ENCODE results near the gene ZIC1.

The ZIC1 gene

DNA sequence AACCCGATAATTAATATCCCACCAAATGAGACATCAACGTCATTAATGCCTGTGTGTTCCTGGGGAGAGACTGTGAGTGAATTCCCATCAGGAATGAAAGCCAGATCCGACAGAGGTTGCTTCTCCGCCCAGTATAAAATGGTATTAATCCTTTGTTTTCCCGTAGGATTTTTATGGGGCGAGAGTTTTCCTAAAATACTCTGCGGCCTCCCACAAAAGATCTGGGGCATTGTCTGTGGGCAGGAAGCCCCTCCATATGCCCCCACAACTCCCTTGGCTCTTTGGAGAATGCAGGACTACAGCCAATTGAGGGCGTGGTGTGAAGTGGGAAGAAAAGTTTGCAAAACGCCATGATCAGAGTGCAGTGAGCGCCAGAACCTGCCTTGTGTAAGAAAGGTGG is 29.5 kb upstream of the ZIC1 start:
- DNase-seq (ENCODE audit: low read depth, low spot score): no peak
- no peak overlapping the region for H3K27ac ChIP-seq

GRCh38 chr3:147380387-147380951 is 28.7 kb upstream of the ZIC1 start:
- no peak overlapping the region for H3K27ac ChIP-seq
- no peak for DNase-seq (ENCODE audit: low read depth, low spot score)

DNA sequence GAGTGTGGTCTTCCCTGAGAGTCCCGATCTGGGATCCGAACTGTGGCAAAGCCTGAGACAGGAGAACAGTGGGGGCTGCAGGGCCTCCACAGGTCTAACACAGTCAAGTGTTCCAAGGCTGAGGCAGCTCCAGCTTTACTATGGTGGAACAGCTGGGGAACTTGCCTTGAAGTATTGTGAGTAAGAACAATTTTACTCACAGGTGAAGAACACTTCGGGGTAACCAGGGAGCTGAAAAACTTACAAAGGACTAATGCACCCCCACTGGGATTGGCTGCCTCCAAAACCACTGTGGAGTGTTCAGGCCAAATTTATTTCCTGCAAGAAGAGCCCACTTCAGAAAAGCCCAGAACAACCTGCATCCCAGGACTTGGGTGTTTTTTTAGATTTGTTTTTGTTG is 28.2 kb upstream of the ZIC1 start:
- no peak for DNase-seq (ENCODE audit: low read depth, low spot score)
- H3K27ac ChIP-seq: no peak overlapping the region

- DNase-seq (ENCODE audit: low read depth, low spot score): no peak
- no peak overlapping the region for H3K27ac ChIP-seq
These were observed 27.6 kb upstream of the ZIC1 start for GRCh38 chr3:147381596-147381995.

GRCh38 chr3:147383617-147384016 is 25.5 kb upstream of the ZIC1 start:
- no peak for DNase-seq (ENCODE audit: low read depth, low spot score)

GRCh38 chr3:147384210-147385058 is 24.7 kb upstream of the ZIC1 start:
- DNase-seq (ENCODE audit: low read depth, low spot score): no peak
- H3K27ac ChIP-seq: no peak overlapping the region

More at GRCh38 chr3:147383617-147384016, 25.5 kb upstream of the ZIC1 start:
- H3K27ac ChIP-seq: no peak overlapping the region

GRCh38 chr3:147385059-147386012 is 23.8 kb upstream of the ZIC1 start:
- no peak overlapping the region for H3K27ac ChIP-seq
- no peak for DNase-seq (ENCODE audit: low read depth, low spot score)

GRCh38 chr3:147387291-147387884 is 21.8 kb upstream of the ZIC1 start:
- H3K27ac ChIP-seq: no peak overlapping the region
- no peak for DNase-seq (ENCODE audit: low read depth, low spot score)

DNA sequence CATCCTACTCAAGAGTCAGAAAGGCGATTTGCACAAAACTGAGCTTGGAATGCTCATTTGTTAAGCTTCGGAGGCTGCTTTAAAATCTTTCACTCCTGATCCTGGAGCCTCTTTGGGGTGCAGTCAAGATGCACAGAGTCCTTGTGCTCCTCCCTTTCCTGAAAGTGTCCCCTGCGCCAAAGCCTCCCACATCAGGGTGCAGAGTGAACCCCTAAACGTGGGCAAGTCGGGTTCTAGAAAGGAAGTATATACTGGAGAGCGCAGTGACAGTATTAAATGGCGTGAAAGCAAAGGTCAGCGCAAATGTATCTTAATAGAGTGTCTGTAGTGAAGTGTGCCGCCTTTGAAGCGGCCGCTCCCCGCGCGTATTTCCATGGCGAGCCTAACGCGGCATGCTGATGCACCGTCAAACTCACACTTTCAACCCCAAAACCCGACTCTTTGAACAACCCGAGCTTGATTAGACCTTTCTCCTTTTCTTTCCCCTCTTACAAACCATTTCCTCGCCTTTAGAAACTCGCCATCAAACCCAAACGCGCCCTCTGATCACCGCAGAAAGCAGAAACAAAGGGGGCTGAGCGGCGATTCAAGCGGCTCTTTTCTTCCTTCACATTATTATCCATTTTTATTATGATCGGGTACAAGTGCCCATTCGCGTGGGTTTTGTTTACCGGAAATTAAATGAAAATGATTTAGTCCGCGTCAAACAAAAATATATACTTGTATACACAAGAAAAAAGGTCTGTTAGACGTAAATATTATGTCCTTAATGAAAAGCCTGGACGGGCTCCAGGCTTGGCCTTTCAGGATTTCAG is 21.1 kb upstream of the ZIC1 start:
- DNase-seq (ENCODE audit: low read depth, low spot score): no peak
- H3K27ac ChIP-seq: no peak overlapping the region

- DNase-seq (ENCODE audit: low read depth, low spot score): no peak
These were observed 20.2 kb upstream of the ZIC1 start for GRCh38 chr3:147388700-147389580.

GRCh38 chr3:147389717-147390116 is 19.4 kb upstream of the ZIC1 start:
- H3K27ac ChIP-seq: no peak overlapping the region
- DNase-seq (ENCODE audit: low read depth, low spot score): no peak

More at GRCh38 chr3:147388700-147389580, 20.2 kb upstream of the ZIC1 start:
- no peak overlapping the region for H3K27ac ChIP-seq

GRCh38 chr3:147390589-147391569 is 18.3 kb upstream of the ZIC1 start:
- no peak for DNase-seq (ENCODE audit: low read depth, low spot score)
- no peak overlapping the region for H3K27ac ChIP-seq

- no peak for DNase-seq (ENCODE audit: low read depth, low spot score)
- H3K27ac ChIP-seq: no peak overlapping the region
These were observed 17.2 kb upstream of the ZIC1 start for GRCh38 chr3:147391781-147392624.

DNA sequence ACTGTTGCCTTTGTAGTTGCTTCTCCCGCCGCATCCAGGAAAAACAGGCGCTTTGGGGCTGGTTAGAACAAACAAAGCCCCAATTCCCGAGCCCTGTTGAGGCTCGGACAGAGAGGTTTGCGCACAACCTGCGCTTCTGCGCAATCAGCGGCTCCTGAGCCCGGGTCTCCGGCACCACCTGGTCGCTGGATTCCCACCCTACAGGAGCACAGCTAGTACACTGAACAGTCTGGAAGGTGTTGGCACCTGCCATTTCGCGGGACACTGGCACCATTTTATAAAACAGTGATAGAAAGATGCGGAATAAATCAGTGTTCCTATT is 16.6 kb upstream of the ZIC1 start:
- no peak for DNase-seq (ENCODE audit: low read depth, low spot score)
- no peak overlapping the region for H3K27ac ChIP-seq

DNA sequence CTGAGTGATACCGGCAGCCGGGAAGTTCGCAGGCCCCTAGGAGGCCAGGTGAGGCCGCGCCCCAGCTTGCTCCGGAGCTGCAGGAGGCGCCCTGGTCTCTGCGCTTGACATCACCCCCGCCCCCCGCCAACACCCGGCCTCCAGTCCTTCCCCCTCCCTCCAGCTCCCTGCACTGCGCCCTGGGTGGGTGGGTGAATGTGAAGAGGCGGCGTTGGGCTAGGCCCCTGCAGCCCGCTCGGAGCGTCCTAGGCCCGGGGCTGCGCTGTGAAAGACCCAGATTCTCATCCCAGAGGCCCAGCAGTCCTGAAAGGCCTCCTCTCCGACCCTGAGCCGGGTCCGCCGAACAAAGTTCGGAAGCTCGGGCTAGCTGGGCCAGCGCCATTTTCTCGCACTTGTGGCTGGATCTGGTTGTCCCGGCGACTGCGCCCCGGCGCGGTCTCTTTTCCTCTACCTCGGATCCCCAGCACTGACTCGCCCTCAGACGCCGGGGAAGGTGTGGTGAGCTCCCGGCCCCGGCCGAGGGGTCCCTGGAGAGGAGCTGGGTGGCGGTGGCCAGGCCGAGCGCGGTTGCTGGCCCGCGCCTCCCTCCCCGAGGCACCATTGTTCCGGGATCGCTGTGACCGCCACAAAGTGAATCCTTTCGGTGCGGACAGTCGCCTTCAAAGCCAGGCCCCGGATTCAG is 15.8 kb upstream of the ZIC1 start:
- no peak for DNase-seq (ENCODE audit: low read depth, low spot score)
- no peak overlapping the region for H3K27ac ChIP-seq
